Measurements from ENCODE around the gene CLCN1. TPM values are rescaled to one million over a fixed set of nuclear protein-coding genes. Genes with fewer than 3 reads are reported as not detected.

Gene CLCN1
- total and polyA plus RNA-seq, 10 of the 15 experiments (the other 5 are each of a cell fraction or from before 2014, with no cell fraction given) = 0.30 TPM; not detected in 9

- TF ChIP-seq MTA2 (IDR thresholded peaks at IDR 0.05; ENCODE audit: low read depth) (no peak), NFYB (IDR thresholded peaks at IDR 0.05; ENCODE audit: insufficient read depth, low read depth, low read length) (no peak), KLF5 (IDR thresholded peaks at IDR 0.05; ENCODE audit: partially characterized antibody) (no peak), POLR2AphosphoS5 (IDR thresholded peaks at IDR 0.05; ENCODE audit: low read length) (no peak), FOXK2 (IDR thresholded peaks at IDR 0.05) (no peak)
Observed at GRCh38 chr7:143373255-143373794, 57.4 kb downstream of the CLCN1 start (continued).

- intact Hi-C loops (cut with micrococcal nuclease; ENCODE audit: unreplicated experiment) (no loop called here), in situ Hi-C loops (cut with MboI) (no loop called here)
- RAD21 ChIA-PET (ENCODE audit: unreplicated experiment) = no interaction called here
- H3K4me3 ChIP-seq = no peak overlapping the region
- H2AFZ ChIP-seq (ENCODE audit: control insufficient read depth, low read depth, low read length) = no peak overlapping the region
- H3K4me2 ChIP-seq (ENCODE audit: control insufficient read depth, insufficient read depth) = no peak overlapping the region
- H3K9me3 ChIP-seq (replicated peaks; ENCODE audit: control insufficient read depth, insufficient read depth, low read length) = no peaks in the 10 kb centered on the region
- no peaks in the 10 kb centered on the region for H3K27me3 ChIP-seq (replicated peaks in 1 of 2; ENCODE audit: control insufficient read depth in 2 of 2, insufficient read depth in 2 of 2, low read length in 1 of 2)
- WGBS (ENCODE audit: insufficient coverage, insufficient replicate concordance, low lambda C conversion rate, missing lambda C conversion rate) = 57% methylated on average over 5 of the region's 5 CpGs
- H3K79me2 ChIP-seq (ENCODE audit: control insufficient read depth, insufficient read depth, low read length) = no peaks in the 10 kb centered on the region; the same call in 1 of the 2 replicates
- ATAC-seq = no peak
- no peak overlapping the region for H3K9ac ChIP-seq (ENCODE audit: control insufficient read depth, insufficient read depth, low read length)
- CTCF ChIA-PET = interaction anchor here (2.0 to 3.5 kb wide), 2 partner anchors 42 to 134 kb away, joined by 7 to 12 read pairs; no protein-coding TSS in a partner anchor
- peaks cover 9% of the 10 kb centered on the region for H3K4me1 ChIP-seq (ENCODE audit: control insufficient read depth, insufficient read depth, low read length)
- FAIRE-seq = no peak
- SMC1A ChIA-PET (ENCODE audit: uncharacterized antibody, unreplicated experiment) = interaction anchor here (1.0 to 2.6 kb wide), 2 partner anchors 73 to 134 kb away, joined by 3 to 7 read pairs; no protein-coding TSS in a partner anchor
- POLR2A ChIA-PET = interaction anchor here (0.9 kb wide), 1 partner anchor 18 kb away, joined by 3 read pairs; no protein-coding TSS in a partner anchor
- no peak overlapping the region for H3K27ac ChIP-seq (ENCODE audit: control insufficient read depth, insufficient read depth)
- BruUV-seq (replicated peaks) = no TSS peak
- H3K36me3 ChIP-seq (ENCODE audit: control insufficient read depth in 2 of 2, insufficient read depth in 2 of 2, low read length in 1 of 2) = no peaks in the 10 kb centered on the region
- no peak for DNase-seq (ENCODE audit: low read depth, low spot score)
- H4K20me1 ChIP-seq (ENCODE audit: control insufficient read depth, insufficient read depth) = no peaks in the 10 kb centered on the region
- TF ChIP-seq RAD51 (IDR thresholded peaks at IDR 0.05) (no peak), NFXL1 (IDR thresholded peaks at IDR 0.05; ENCODE audit: borderline replicate concordance) (no peak), ATF7 (IDR thresholded peaks at IDR 0.05; ENCODE audit: low read depth) (no peak), LARP7 (IDR thresholded peaks at IDR 0.05) (no peak), POLR2AphosphoS5 (IDR thresholded peaks at IDR 0.05; ENCODE audit: low read length) (no peak), ZNF592 (IDR thresholded peaks at IDR 0.05) (no peak), CHD2 (IDR thresholded peaks at IDR 0.05; ENCODE audit: borderline replicate concordance, low read depth, low read length) (no peak), NRF1 (conservative IDR thresholded peaks at IDR 0.05; ENCODE audit: low read depth, low read length) (no peak), ELK1 (IDR thresholded peaks at IDR 0.05; ENCODE audit: low read depth, low read length) (no peak), ZNF217 (IDR thresholded peaks at IDR 0.05) (no peak), CTCF (IDR thresholded peaks at IDR 0.05 in 2 of 3, conservative IDR thresholded peaks at IDR 0.05 in 1 of 3; ENCODE audit: control insufficient read depth in 2 of 3, extremely low read depth in 1 of 3, insufficient read depth in 1 of 3, low read depth in 3 of 3, low read length in 3 of 3) (no peak), TCF7 (IDR thresholded peaks at IDR 0.05; ENCODE audit: borderline replicate concordance) (no peak), IKZF2 (IDR thresholded peaks at IDR 0.05) (no peak), NFYB (IDR thresholded peaks at IDR 0.05; ENCODE audit: insufficient read depth, low read depth, low read length) (no peak)
Observed at GRCh38 chr7:143374561-143374960, 58.6 kb downstream of the CLCN1 start.
